Activated naive CD4-positive, alpha-beta T cell treated with anti-CD3 and anti-CD28 coated beads, Interleukin-2, amount 10 ng/mL, durations not matched to agents 7 days and 5 days (primary cell): Measurements from ENCODE around the gene NAV2.
A peak's percentile ranks its signal among the peaks of the same experiment; 100 is the strongest.

ENCODE experiments used
- CTCF ChIA-PET: fragments of 350-600 bp; sonication (Branson Sonifier 250); formaldehyde crosslinking; loops from one replicate; lab custom pipeline; 2021; ENCODE audit warnings: antibody characterized with exemption; lab: Charles Lee
- DNase-seq: peaks from one replicate; pipeline ENCODE4 v3.0.0-alpha.2; 2020
- H3K27ac Mint-ChIP-seq: one replicate; pipeline ENCODE4 v1.8.0; 2021; ENCODE audit warnings: mild to moderate bottlenecking, moderate library complexity, mixed read lengths
- H3K27me3 Mint-ChIP-seq: one replicate; pipeline ENCODE4 v1.8.0; 2021; ENCODE audit warnings: mild to moderate bottlenecking, mixed read lengths
- H3K36me3 Mint-ChIP-seq: one replicate; pipeline ENCODE4 v1.8.0; 2021; ENCODE audit warnings: mixed read lengths
- H3K4me1 Mint-ChIP-seq: one replicate; pipeline ENCODE4 v1.8.0; 2021; ENCODE audit warnings: mixed read lengths
- H3K4me3 Mint-ChIP-seq: one replicate; pipeline ENCODE4 v1.8.0; 2021; ENCODE audit warnings: mild to moderate bottlenecking, moderate library complexity, mixed read lengths
- H3K9me3 Mint-ChIP-seq: one replicate; pipeline ENCODE4 v1.8.0; 2021; ENCODE audit warnings: mixed read lengths

The NAV2 gene

DNA sequence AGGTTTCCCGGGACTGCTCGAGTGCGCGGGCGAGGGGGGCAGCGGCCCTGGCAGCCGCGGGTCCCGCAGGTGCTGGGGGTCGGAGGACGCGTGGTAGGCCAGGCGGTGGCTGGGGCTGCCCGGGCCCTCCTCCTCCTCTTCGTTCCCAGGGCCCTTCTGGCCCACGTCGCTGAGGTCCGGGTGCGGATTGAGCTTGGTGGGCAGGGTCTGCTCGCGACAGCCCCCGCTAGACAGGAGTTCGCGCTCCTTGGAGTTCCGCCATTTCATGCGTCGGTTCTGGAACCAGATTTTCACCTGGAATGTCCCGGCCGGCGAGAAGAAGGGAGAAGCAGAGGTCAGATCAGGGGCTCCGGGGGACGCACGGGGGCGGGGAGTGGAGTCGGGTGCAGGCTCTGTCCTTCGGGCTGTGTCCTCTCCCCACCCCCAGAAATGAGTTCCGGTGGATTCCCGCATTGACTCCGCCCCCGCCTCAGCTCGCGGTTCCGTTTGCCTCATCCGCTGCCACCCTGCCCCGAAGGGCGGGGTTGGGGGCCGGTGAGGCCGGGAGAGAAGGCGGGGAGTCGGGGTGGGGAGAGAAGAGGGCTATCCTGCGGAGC lies 443.7 kb downstream of the NAV2 start:
- peaks cover 9% of the 10 kb centered on the region for H3K9me3 Mint-ChIP-seq
- H3K4me1 Mint-ChIP-seq, result peaks cover 26% of the 10 kb centered on the region
- H3K27ac Mint-ChIP-seq, result no peak overlapping the region
- CTCF ChIA-PET, result interaction anchor here (1.5 kb wide), 1 partner anchor 28 kb away, joined by 7 read pairs; no protein-coding TSS in a partner anchor
- peak overlapping the region; percentile 65 for H3K4me3 Mint-ChIP-seq
- peaks cover 17% of the 10 kb centered on the region for H3K36me3 Mint-ChIP-seq
- peak; percentile 54 for DNase-seq
- H3K27me3 Mint-ChIP-seq, result peaks cover 80% of the 10 kb centered on the region

- H3K36me3 Mint-ChIP-seq, result peaks cover 17% of the 10 kb centered on the region
- DNase-seq, result peak; percentile 50
- CTCF ChIA-PET, result interaction anchor here (1.5 kb wide), 1 partner anchor 29 kb away, joined by 7 read pairs; no protein-coding TSS in a partner anchor
- H3K4me1 Mint-ChIP-seq, result peaks cover 28% of the 10 kb centered on the region
- H3K9me3 Mint-ChIP-seq, result peaks cover 9% of the 10 kb centered on the region
- H3K27ac Mint-ChIP-seq, result no peak overlapping the region
- H3K27me3 Mint-ChIP-seq, result peaks cover 86% of the 10 kb centered on the region
- H3K4me3 Mint-ChIP-seq, result peak overlapping the region; percentile 65
Measured at GRCh38 chr11:20156876-20157613, 444.4 kb downstream of the NAV2 start.

- Mint-ChIP-seq H3K4me3 (peak overlapping the region; percentile 46), H3K4me1 (peaks cover 33% of the 10 kb centered on the region), H3K27me3 (peaks cover 92% of the 10 kb centered on the region), H3K9me3 (peaks cover 9% of the 10 kb centered on the region), H3K36me3 (peaks cover 21% of the 10 kb centered on the region), H3K27ac (peak overlapping the region; percentile 33)
- DNase-seq, result no peak
- CTCF ChIA-PET, result interaction anchor here (1.5 kb wide), 1 partner anchor 30 kb away, joined by 7 read pairs; no protein-coding TSS in a partner anchor
Measured at GRCh38 chr11:20157728-20158127, 445.1 kb downstream of the NAV2 start.

DNA sequence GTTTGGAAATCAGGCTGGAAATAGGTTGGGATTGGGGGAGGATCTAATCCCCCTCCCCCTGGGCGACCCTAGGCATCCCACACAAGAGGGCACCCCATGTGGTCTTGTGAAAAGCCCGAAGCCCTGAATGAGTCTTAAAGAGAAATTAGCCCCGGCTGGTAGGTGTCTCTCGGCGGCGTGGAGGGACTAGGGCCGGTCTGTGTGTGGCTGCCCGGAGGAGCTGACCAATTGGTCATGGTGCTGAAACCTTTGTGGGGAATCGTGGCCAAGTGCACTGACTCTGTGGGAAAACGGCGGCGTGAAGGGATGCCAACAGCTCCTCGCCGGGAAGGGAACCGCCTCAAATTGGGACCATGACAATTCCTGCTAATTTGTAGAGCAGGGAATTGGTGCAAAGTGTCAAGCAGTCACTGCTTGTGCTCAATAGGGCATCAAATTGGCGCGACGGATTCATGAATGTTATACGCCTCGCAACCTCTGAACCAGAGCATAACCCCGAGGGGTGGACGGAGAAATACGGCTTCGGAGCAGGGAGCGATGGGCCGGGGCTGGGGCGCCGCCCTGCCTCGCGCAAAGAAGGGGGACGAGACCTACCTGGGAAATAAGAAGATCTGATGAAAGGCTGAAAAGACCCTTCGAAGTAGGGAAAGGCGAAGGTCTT lies 446.1 kb downstream of the NAV2 start:
- H3K27me3 Mint-ChIP-seq, result peaks cover 97% of the 10 kb centered on the region
- H3K9me3 Mint-ChIP-seq, result peaks cover 9% of the 10 kb centered on the region
- CTCF ChIA-PET, result no interaction called here
- H3K4me3 Mint-ChIP-seq, result peak overlapping the region; percentile 35
- peaks cover 23% of the 10 kb centered on the region for H3K36me3 Mint-ChIP-seq
- peak overlapping the region; percentile 76 for H3K27ac Mint-ChIP-seq
- H3K4me1 Mint-ChIP-seq, result peaks cover 41% of the 10 kb centered on the region
- DNase-seq, result peak; percentile 32

DNA sequence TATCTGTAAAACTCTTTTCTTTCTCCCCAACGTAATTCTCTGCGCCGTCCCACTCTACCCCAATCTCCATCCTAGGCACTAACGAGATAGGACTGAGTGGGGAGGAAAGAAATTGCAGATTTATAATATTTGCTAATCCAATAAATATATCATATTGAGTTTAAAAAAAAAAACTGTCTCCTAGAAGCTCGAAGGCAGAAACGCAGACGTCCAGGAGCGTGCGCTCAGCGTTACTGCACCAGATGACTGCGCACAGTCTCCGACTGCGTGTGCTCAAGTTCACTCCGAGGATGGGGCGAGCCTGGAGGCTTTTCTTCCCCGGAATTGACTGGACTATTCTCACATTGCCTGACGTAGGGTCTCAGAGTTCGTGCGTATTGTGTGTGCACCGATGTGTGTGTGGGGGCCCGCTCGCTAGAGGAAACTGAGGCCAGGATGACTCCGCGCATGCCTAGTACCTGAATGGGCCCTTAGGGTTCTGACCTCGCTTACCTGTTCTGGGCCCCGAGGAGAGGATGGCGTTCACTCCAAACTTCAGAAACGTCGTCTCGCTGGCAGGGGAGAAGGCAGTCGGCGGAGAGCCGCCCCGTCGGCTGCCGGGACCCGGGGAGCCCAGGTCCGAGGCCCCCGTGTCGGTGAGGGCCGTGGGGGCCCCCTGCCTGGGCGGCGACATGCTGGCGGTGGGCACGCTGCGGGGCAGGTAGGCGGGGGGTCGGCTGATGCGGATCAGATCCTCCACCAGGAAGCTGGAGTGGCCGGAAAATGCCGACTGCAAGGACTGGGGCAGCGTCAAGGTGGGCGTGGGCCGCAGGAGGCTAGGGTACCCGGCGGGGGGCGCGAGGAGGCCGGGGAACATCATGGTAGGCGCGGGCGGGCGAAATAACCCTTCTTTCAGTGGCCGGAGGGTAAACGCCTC lies 447.1 kb downstream of the NAV2 start:
- Mint-ChIP-seq H3K27me3 (peaks cover 97% of the 10 kb centered on the region), H3K4me1 (peaks cover 41% of the 10 kb centered on the region), H3K9me3 (peaks cover 9% of the 10 kb centered on the region), H3K4me3 (no peak overlapping the region), H3K27ac (peak overlapping the region; percentile 76), H3K36me3 (peaks cover 23% of the 10 kb centered on the region)
- CTCF ChIA-PET, result interaction anchor here (1.4 to 2.2 kb wide), 2 partner anchors 27 to 32 kb away, joined by 4 to 7 read pairs; no protein-coding TSS in a partner anchor
- no peak for DNase-seq

DNA sequence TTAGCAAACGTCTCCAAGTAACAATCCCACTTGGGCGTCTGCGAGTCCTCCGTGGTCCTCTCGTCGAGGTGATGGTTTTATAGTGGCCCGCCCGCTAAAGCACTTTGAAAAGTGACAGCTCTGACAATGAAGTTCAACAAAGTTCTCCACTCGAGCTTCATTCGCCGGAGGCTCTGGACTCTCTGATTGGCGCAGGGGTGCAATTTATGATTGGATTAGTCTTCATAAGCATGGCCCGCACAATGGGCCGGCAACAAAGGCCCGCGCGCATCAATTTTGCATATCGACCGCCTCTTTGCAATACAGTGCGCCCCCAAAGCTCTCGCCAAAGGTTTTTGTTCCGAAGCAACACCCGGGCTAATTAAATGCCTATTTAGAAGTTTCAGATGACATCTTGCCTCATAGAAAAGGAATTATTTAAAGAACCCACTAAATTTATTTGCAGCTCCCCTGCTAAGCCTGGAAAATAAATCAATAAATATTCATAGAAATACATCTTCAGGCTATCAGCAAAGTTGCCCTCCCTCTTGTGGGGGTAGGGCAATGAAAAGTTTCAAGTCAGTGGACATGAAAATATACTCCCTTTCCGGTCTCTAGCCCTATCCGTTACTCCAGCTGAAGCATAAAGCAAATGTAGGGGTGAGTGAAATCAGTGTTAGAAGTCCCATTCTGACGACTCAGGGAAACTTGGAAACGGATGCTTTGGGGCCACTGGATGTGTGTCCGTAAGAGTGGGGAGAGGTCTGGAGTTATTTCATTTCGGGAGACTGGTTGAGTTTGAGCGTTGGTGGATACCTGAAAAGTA lies 448.0 kb downstream of the NAV2 start, which contains the start of gene DBX1:
Gene DBX1, minus strand, starts transcription at position 51 of the 805 bp plus-strand sequence. CDS start 151 bp downstream, outside the sequence.
- peaks cover 40% of the 10 kb centered on the region for H3K4me1 Mint-ChIP-seq
- H3K27ac Mint-ChIP-seq, result peak within 1 kb of the TSS; percentile 76
- peaks cover 100% of the 10 kb centered on the region for H3K27me3 Mint-ChIP-seq
- peaks cover 23% of the 10 kb centered on the region for H3K36me3 Mint-ChIP-seq
- peak within 1 kb of the TSS; percentile 16 for H3K4me3 Mint-ChIP-seq
- peaks cover 9% of the 10 kb centered on the region for H3K9me3 Mint-ChIP-seq
- CTCF ChIA-PET, result interaction anchor here (1.1 to 2.2 kb wide), 3 partner anchors 28 to 511 kb away, joined by 4 to 7 read pairs (median 4); no protein-coding TSS in a partner anchor
- no peak for DNase-seq

DNA sequence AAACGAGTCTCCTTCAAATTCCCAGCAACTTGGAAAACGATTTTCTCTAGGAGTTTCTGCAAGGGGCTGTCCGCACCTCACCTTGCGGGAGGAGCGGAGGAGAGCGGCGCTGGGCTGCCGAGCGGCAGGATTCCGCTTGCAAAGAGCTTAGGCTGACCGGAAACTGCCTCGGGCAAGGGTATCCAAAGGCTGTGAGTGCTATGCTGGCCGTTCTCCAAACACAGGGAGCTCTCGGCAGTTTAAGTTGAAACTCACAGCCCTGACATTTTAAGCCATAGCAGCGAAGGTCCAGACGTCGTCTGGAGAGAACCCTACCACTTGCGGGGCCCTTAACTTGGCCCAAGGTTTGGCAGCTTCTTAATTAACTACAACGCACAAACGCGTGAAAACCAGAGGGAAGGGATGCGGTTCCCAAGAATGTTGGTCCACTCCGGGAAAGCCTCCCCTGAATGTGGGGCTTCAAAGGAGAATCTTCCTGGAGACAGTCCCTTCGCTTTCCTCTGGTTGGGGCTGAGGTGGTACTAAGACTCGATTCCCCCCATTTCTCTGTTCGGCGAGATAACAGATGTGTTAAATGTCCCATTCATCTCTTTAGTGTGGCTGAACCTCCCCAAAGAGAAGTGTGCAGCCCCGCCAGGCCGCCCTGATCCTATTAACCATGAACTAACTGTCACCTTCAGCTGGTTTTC lies 448.7 kb downstream of the NAV2 start:
- no peak overlapping the region for H3K4me3 Mint-ChIP-seq
- CTCF ChIA-PET, result interaction anchor here (1.1 to 2.2 kb wide), 3 partner anchors 29 to 511 kb away, joined by 4 to 7 read pairs (median 4); no protein-coding TSS in a partner anchor
- peaks cover 20% of the 10 kb centered on the region for H3K36me3 Mint-ChIP-seq
- H3K9me3 Mint-ChIP-seq, result peaks cover 9% of the 10 kb centered on the region
- H3K4me1 Mint-ChIP-seq, result peaks cover 33% of the 10 kb centered on the region
- no peak for DNase-seq
- peaks cover 100% of the 10 kb centered on the region for H3K27me3 Mint-ChIP-seq
- peak overlapping the region; percentile 59 for H3K27ac Mint-ChIP-seq

GRCh38 chr11:20161923-20162744 lies 449.5 kb downstream of the NAV2 start:
- Mint-ChIP-seq H3K4me1 (peaks cover 30% of the 10 kb centered on the region), H3K36me3 (peaks cover 20% of the 10 kb centered on the region), H3K27ac (peak overlapping the region; percentile 78), H3K9me3 (peaks cover 9% of the 10 kb centered on the region), H3K27me3 (peaks cover 100% of the 10 kb centered on the region), H3K4me3 (peak overlapping the region; percentile 22)
- CTCF ChIA-PET, result interaction anchor here (1.1 to 2.2 kb wide), 2 partner anchors 34 to 510 kb away, joined by 4 to 7 read pairs; no protein-coding TSS in a partner anchor
- DNase-seq, result no peak

DNA sequence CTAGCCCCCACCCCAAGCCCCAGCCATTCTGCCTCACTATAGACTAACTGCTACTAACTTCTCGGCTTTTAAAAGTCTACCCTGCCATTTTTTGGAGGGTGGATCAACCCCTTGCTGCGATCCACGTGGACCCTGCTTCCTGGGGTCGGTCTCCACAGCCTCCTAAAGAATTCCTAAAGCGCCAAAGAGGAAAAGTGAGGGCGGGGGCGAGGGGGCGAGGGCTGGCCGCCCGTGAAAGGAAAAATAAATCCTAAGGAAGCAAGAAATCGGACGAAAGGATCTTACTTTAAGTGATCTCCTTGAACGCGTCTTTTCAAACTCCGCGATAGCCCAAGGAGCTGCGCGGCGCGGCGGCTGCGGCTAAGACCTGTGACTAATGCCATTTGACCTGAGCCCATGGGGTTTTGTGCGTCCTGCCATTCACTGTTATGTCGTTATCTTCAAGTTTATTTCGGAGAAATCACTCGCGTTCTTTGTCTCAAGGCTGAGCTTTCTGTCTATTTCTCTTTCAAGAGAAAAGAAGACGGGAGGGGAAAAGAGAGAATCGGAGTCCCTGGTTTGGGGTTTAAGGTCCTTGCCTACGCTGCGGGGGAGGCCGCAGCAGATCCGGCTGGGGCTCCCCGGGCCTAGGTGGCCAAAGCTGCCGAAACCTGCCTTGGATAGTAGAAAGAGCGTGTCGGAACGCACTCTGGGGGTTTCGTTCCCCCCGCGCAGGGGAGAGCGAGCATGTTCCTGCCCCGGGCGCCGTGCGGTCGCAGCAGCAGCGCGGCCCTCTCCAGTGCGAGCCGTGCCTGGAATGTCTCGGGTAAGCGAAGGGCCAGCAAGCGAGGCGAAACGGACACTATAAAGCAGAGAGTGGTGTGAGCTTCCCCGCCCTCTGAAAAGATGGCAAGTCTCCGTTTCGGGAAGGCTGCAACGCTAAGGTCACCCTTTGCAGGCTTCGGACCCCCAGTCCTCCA lies 450.5 kb downstream of the NAV2 start:
- peaks cover 9% of the 10 kb centered on the region for H3K9me3 Mint-ChIP-seq
- H3K36me3 Mint-ChIP-seq, result peaks cover 16% of the 10 kb centered on the region
- DNase-seq, result no peak
- H3K4me3 Mint-ChIP-seq, result peak overlapping the region; percentile 41
- H3K27me3 Mint-ChIP-seq, result peaks cover 95% of the 10 kb centered on the region
- CTCF ChIA-PET, result interaction anchor here (1.5 kb wide), 1 partner anchor 191 kb away, joined by 4 read pairs; no protein-coding TSS in a partner anchor
- peaks cover 23% of the 10 kb centered on the region for H3K4me1 Mint-ChIP-seq
- peak overlapping the region; percentile 67 for H3K27ac Mint-ChIP-seq

- peaks cover 87% of the 10 kb centered on the region for H3K27me3 Mint-ChIP-seq
- CTCF ChIA-PET, result interaction anchor here (1.5 kb wide), 1 partner anchor 190 kb away, joined by 4 read pairs; no protein-coding TSS in a partner anchor
- H3K9me3 Mint-ChIP-seq, result peaks cover 4% of the 10 kb centered on the region
- H3K36me3 Mint-ChIP-seq, result peaks cover 12% of the 10 kb centered on the region
- H3K4me3 Mint-ChIP-seq, result no peak overlapping the region
- H3K27ac Mint-ChIP-seq, result no peak overlapping the region
- no peak for DNase-seq
- peaks cover 18% of the 10 kb centered on the region for H3K4me1 Mint-ChIP-seq
Measured at GRCh38 chr11:20163783-20164481, 451.3 kb downstream of the NAV2 start.
